ENCODE data around the gene SVOP. TPM values are rescaled to one million over a fixed set of nuclear protein-coding genes. Genes with fewer than 3 reads are reported as not detected.

Gene SVOP
- total and polyA plus RNA-seq, 2 of the 8 experiments (the other 6 are each of a cell fraction or from before 2014, with no cell fraction given) = 0.06 TPM; not detected in 1

DNA sequence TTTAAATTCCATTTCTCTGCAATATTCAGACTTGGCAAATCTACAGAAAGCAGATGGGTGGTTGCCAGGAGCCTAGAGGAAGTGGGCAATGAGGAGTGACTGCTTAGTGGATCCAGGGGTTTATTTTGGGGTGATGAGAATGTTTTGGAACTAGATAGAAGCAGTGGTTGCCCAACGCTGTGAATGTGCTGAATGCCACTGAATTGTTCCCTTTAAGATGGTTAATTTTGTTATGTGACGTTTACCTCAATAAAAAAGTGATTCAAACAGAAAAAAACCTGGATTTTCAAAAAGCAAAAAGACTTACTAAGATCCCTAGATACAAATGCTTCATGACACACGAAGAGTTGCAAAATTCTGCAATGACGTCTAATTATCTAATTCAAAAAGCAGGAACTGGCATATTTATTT, 106.7 kb downstream of the SVOP start:
- no peak overlapping the region for H2BK20ac ChIP-seq (ENCODE audit: low read length)
- H2BK15ac ChIP-seq (ENCODE audit: low read length) = no peak overlapping the region
- TF ChIP-seq CTBP2 (IDR thresholded peaks at IDR 0.05; ENCODE audit: borderline replicate concordance, insufficient read depth, insufficient read length, low read length) (no peak), SIRT6 (IDR thresholded peaks at IDR 0.05; ENCODE audit: low read length) (no peak), SP1 (IDR thresholded peaks at IDR 0.05; ENCODE audit: low read depth, low read length) (no peak), USF2 (IDR thresholded peaks at IDR 0.05; ENCODE audit: low read length) (no peak), SUZ12 (IDR thresholded peaks at IDR 0.05; ENCODE audit: low read length) (no peak), ZNF274 (IDR thresholded peaks at IDR 0.05; ENCODE audit: borderline replicate concordance, extremely low read depth, low read length) (no peak), POLR2AphosphoS5 (IDR thresholded peaks at IDR 0.05; ENCODE audit: low read depth, low read length) (no peak), SRF (IDR thresholded peaks at IDR 0.05; ENCODE audit: low read depth, low read length) (no peak), TCF12 (IDR thresholded peaks at IDR 0.05; ENCODE audit: low read depth, low read length) (no peak), SP4 (IDR thresholded peaks at IDR 0.05; ENCODE audit: low read length) (no peak), SIN3A (conservative IDR thresholded peaks at IDR 0.05 in 1 of 2, IDR thresholded peaks at IDR 0.05 in 1 of 2; ENCODE audit: low read depth in 1 of 2, low read length in 2 of 2) (no peak)
- H3K18ac ChIP-seq (ENCODE audit: extremely low read depth, low read length) = no peak overlapping the region
- H3K36me3 ChIP-seq (ENCODE audit: control insufficient read depth in 2 of 4, insufficient read depth in 4 of 4, low read length in 3 of 4) = no peaks in the 10 kb centered on the region
- no peak overlapping the region for H3K4ac ChIP-seq (replicated peaks; ENCODE audit: insufficient read length, low read depth, low read length)
- H3K23me2 ChIP-seq (ENCODE audit: low read depth, low read length) = no peaks in the 10 kb centered on the region
- no peak overlapping the region for H2BK12ac ChIP-seq (ENCODE audit: low read depth, low read length)
- no peak overlapping the region for H3K23ac ChIP-seq (ENCODE audit: insufficient read length)
- H3K14ac ChIP-seq (ENCODE audit: insufficient read length) = no peak overlapping the region
- H3K27ac ChIP-seq (ENCODE audit: low read depth, low read length) = no peak overlapping the region
- ChIA-PET CTCF (ENCODE audit: partially characterized antibody) (interaction anchor here (1.0 to 1.6 kb wide), 2 partner anchors 36 to 98 kb away, joined by 3 to 5 read pairs; no protein-coding TSS in a partner anchor), POLR2A (ENCODE audit: partially characterized antibody) (no interaction called here)
- no peak overlapping the region for H3K4me3 ChIP-seq (ENCODE audit: extremely low read depth in 1 of 4, insufficient read depth in 2 of 4, low read depth in 3 of 4, low read length in 4 of 4)
- no peaks in the 10 kb centered on the region for H3K9me3 ChIP-seq (ENCODE audit: insufficient read depth in 2 of 2, low read depth in 1 of 2, low read length in 1 of 2)
- no peaks in the 10 kb centered on the region for H3K79me1 ChIP-seq (ENCODE audit: low read depth, low read length)
- H2AK5ac ChIP-seq (ENCODE audit: low read depth, low read length) = no peak overlapping the region
- 85% methylated on average over 4 of the region's 4 CpGs; no CpG with 5 or more reads in 1 of the 2 experiments for WGBS, 2 experiments (ENCODE audit: extremely low coverage in 1 of 2, insufficient coverage in 1 of 2, insufficient read length in 1 of 2, insufficient replicate concordance in 2 of 2, low coverage in 1 of 2, low lambda C conversion rate in 2 of 2, missing lambda C conversion rate in 1 of 2)
- no peak for DNase-seq (ENCODE audit: low read depth in 1 of 2, low spot score in 2 of 2)
- FAIRE-seq = no peak
- no peak overlapping the region for H2BK5ac ChIP-seq (ENCODE audit: low read depth, low read length)
- H4K8ac ChIP-seq (ENCODE audit: extremely low read depth, insufficient read depth, low read length) = no peak overlapping the region
- no peaks in the 10 kb centered on the region for H3K79me2 ChIP-seq (ENCODE audit: control insufficient read depth in 1 of 2, insufficient read depth in 2 of 2, low read length in 2 of 2)
- no peaks in the 10 kb centered on the region for H3K27me3 ChIP-seq (replicated peaks in 1 of 4; ENCODE audit: control insufficient read depth in 3 of 4, extremely low read depth in 1 of 4, insufficient read depth in 3 of 4, low read length in 3 of 4)
- no peaks in the 10 kb centered on the region for H4K20me1 ChIP-seq (replicated peaks in 1 of 2; ENCODE audit: control insufficient read depth in 1 of 2, insufficient read depth in 2 of 2, low read length in 2 of 2)
- H2AFZ ChIP-seq (ENCODE audit: low read length) = no peak overlapping the region
- H3K9ac ChIP-seq (replicated peaks in 1 of 4; ENCODE audit: extremely low read depth in 1 of 4, low read depth in 3 of 4, low read length in 3 of 4) = no peak overlapping the region
- H3K4me2 ChIP-seq (ENCODE audit: insufficient read depth in 1 of 2, low read depth in 2 of 2, low read length in 2 of 2) = no peak overlapping the region
- H2BK120ac ChIP-seq (replicated peaks; ENCODE audit: low read depth, low read length) = no peak overlapping the region
- no peak overlapping the region for H4K91ac ChIP-seq (replicated peaks; ENCODE audit: insufficient read length, low read length)
- H4K5ac ChIP-seq (ENCODE audit: insufficient read length, low read depth, low read length) = no peak overlapping the region
- H3K56ac ChIP-seq (replicated peaks; ENCODE audit: insufficient read length, low read depth, low read length) = no peak overlapping the region
- H3K4me1 ChIP-seq (replicated peaks in 1 of 4; ENCODE audit: control insufficient read depth in 3 of 4, insufficient read depth in 4 of 4, low read length in 3 of 4) = no peaks in the 10 kb centered on the region; a peak in 1 of 7 replicates
